HCT116 (cell line): ENCODE results near the gene NANOS2. TPM values are rescaled to one million over a fixed set of nuclear protein-coding genes. Genes with fewer than 3 reads are reported as not detected.
A peak's percentile ranks its signal among the peaks of the same experiment; 100 is the strongest.

Source experiments
- ATAC-seq: fragments of 200-7000 bp; cut with Tn5 transposase; 2 replicates; pipeline ENCODE4 v1.9.1; 2020; ENCODE audit warnings: mild to moderate bottlenecking, moderate library complexity
- BruUV-seq: library from RNA; stranded (reverse); fragments of 400-500 nt; replicated peaks from 2 replicates; lab custom pipeline; 2021; lab: Mats Ljungman, UMichigan
- CTCF ChIA-PET: fragments of 300-600 bp; sonication (Branson Sonifier 250); formaldehyde crosslinking; loops from one replicate; lab custom pipeline; 2021; ENCODE audit warnings: antibody characterized with exemption; lab: Charles Lee
- POLR2A ChIA-PET: fragments of 300-600, 350-600 bp; sonication (Branson Sonifier 250); formaldehyde crosslinking; loops from one replicate; lab custom pipeline; 2021; ENCODE audit warnings: antibody characterized with exemption; lab: Charles Lee
- RAD21 ChIA-PET, 2 experiments: fragments of 300-600 bp; sonication (Branson Sonifier 250); formaldehyde crosslinking; loops; one replicate each; lab custom pipeline; 2023; ENCODE audit warnings: low total read pairs in 2 of 2; ENCODE audit not compliant: uncharacterized antibody in 2 of 2, unreplicated experiment in 2 of 2, low non-redundant PET in 1 of 2; lab: Charles Lee
- DNase-seq: peaks from one replicate; pipeline ENCODE4 v3.0.0-alpha.2; 2010; ENCODE audit warnings: low read depth, low spot score
- H2AFZ ChIP-seq: fragments of 200-600 bp; shearing (Covaris generic), sonication (generic); 2 replicates; pipeline ENCODE4 v1.6.1; 2017; ENCODE audit warnings: low read depth, mixed run types, mixed read lengths, antibody characterized with exemption, low read length; ENCODE audit not compliant: poor library complexity, severe bottlenecking
- H3K27ac ChIP-seq: 2 replicates; pipeline ENCODE4 v1.5.1; 2012; ENCODE audit warnings: low read depth, low read length
- H3K27me3 ChIP-seq: fragments of 200-600 bp; sonication (generic); 2 replicates; pipeline ENCODE4 v1.6.1; 2016; ENCODE audit warnings: mixed run types, low read length, mixed read lengths; ENCODE audit not compliant: insufficient read depth
- H3K36me3 ChIP-seq, 2 experiments: fragments of 200-500 bp in 1 of 2; fragments of 200-600 bp in 1 of 2; sonication (Bioruptor generic) in 1 of 2; sonication (generic) in 1 of 2; 2 replicates each; pipeline versions ENCODE4 v1.5.1 to v1.6.1; 2014 to 2016; ENCODE audit warnings: low read length in 2 of 2, inconsistent platforms in 1 of 2, mixed read lengths in 1 of 2, mixed run types in 1 of 2; ENCODE audit not compliant: insufficient read depth in 2 of 2, control insufficient read depth in 1 of 2
- H3K4me1 ChIP-seq, 2 experiments: fragments of 200-600 bp in 1 of 2; sonication (generic) in 1 of 2; 2 replicates each; pipeline versions ENCODE4 v1.5.1 to v1.6.1; 2012 to 2017; ENCODE audit warnings: low read length in 2 of 2, inconsistent platforms in 1 of 2, mild to moderate bottlenecking in 1 of 2, mixed read lengths in 1 of 2, mixed run types in 1 of 2, moderate library complexity in 1 of 2; ENCODE audit not compliant: insufficient read depth in 2 of 2, control insufficient read depth in 1 of 2
- H3K4me2 ChIP-seq: fragments of 200-600 bp; sonication (generic); 2 replicates; pipeline ENCODE4 v1.6.1; 2017; ENCODE audit warnings: mixed run types, low read length, mixed read lengths
- H3K4me3 ChIP-seq, 2 experiments: fragments of 200-600 bp in 1 of 2; sonication (generic) in 1 of 2; replicated peaks in 1 of 2; 2 replicates each; pipeline ENCODE4 v1.5.1; 2011 to 2016; ENCODE audit warnings: low read length in 2 of 2, control low read depth in 1 of 2, low read depth in 1 of 2, mild to moderate bottlenecking in 1 of 2, mixed read lengths in 1 of 2, mixed run types in 1 of 2
- H3K79me2 ChIP-seq: fragments of 200-600 bp; sonication (generic); 2 replicates; pipeline ENCODE4 v1.6.1; 2017; ENCODE audit warnings: mild to moderate bottlenecking, mixed run types, low read length, moderate library complexity, mixed read lengths; ENCODE audit not compliant: insufficient read depth
- H3K9ac ChIP-seq: fragments of 200-600 bp; sonication (generic); 2 replicates; pipeline ENCODE4 v1.6.1; 2016; ENCODE audit warnings: low read length, mixed read lengths
- H3K9me2 ChIP-seq: fragments of 200-600 bp; sonication (generic), shearing (Covaris generic); 2 replicates; pipeline ENCODE4 v1.6.1; 2017; ENCODE audit warnings: mixed run types, mild to moderate bottlenecking, moderate library complexity; ENCODE audit not compliant: insufficient read depth
- H3K9me3 ChIP-seq, 2 experiments: fragments of 200-500 bp in 1 of 2; fragments of 200-600 bp in 1 of 2; sonication (Bioruptor generic) in 1 of 2; sonication (generic) in 1 of 2; 2 replicates each; pipeline ENCODE4 v1.6.1; 2014 to 2017; ENCODE audit warnings: low read length in 2 of 2, mixed read lengths in 2 of 2, inconsistent platforms in 1 of 2, low read depth in 1 of 2, mild to moderate bottlenecking in 1 of 2, mixed run types in 1 of 2, moderate library complexity in 1 of 2; ENCODE audit not compliant: control insufficient read depth in 1 of 2, insufficient read depth in 1 of 2
- H4K20me1 ChIP-seq: fragments of 200-600 bp; sonication (generic), shearing (Covaris generic); 2 replicates; pipeline ENCODE4 v1.6.1; 2017; ENCODE audit warnings: mixed run types, mild to moderate bottlenecking, moderate library complexity; ENCODE audit not compliant: insufficient read depth
- FOSL1 ChIP-seq: IDR thresholded peaks from 2 replicates; pipeline ENCODE4 v1.6.1; 2012; ENCODE audit warnings: low read depth
- SIN3A ChIP-seq: IDR thresholded peaks from 2 replicates; pipeline ENCODE4 v1.6.1; 2012; ENCODE audit warnings: low read depth
- SRF ChIP-seq: IDR thresholded peaks from 2 replicates; pipeline ENCODE4 v1.6.1; 2012; ENCODE audit warnings: low read depth
- intact Hi-C: fragments of 100-400 bp; cut with micrococcal nuclease; formaldehyde crosslinking; loops from 2 replicates; pipeline ENCODE4 v1.10.0; 2022
- total RNA-seq: library from RNA; stranded (reverse); gene quantifications from one replicate; pipeline ENCODE4 v1.2.1, GENCODE V29; 2021; ENCODE audit not compliant: unreplicated experiment
- TF ChIP-seq, protein P1 (sequence below): IDR thresholded peaks from 2 replicates; pipeline ENCODE4 v1.6.1; 2011; ENCODE audit warnings: mild to moderate bottlenecking, low read length, moderate library complexity; ENCODE audit not compliant: insufficient replicate concordance; ENCODE audit errors: extremely low read depth

NANOS2 gene
- total RNA-seq, 1 experiment from 2014 or later = not detected

DNA sequence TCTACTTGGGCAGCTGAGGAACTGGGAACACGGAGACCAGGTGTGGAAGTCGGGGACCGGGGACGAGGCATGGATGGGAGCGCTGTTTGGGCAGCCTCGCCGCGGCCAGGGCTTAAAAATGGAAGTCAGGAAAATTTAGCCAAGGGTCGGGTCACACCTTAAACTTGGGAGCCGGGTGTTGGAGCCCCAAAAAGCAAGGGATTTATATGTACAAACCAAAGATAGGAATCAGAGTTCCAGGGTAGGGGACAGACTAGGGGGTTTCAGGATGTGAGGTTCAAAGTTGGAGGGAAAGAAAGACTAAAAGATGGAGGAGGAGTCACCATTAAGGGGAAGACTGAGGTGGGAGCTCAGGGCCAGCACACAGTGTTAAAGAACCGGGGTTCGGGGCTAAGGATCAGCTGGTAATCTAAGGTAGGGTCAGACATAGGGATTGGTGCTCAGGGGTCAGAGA lies 49.9 kb downstream of the NANOS2 start:
- H3K4me2 ChIP-seq = peak overlapping the region; percentile 81
- H3K9me2 ChIP-seq = no peaks in the 10 kb centered on the region
- RAD21 ChIA-PET = interaction anchor here (0.7 to 1.3 kb wide), 3 partner anchors 16 to 48 kb away, joined by 4 read pairs; no protein-coding TSS in a partner anchor
- intact Hi-C loops = loop anchor here (1.0 kb wide), 1 partner anchor 19 kb away; no protein-coding TSS in a partner anchor
- H3K9ac ChIP-seq = peak overlapping the region; percentile 66
- H3K4me1 ChIP-seq = peaks cover 11 to 35% of the 10 kb centered on the region in 2 experiments
- ATAC-seq (no peak), DNase-seq (no peak)
- CTCF ChIA-PET = interaction anchor here (0.7 to 3.6 kb wide), 12 partner anchors 16 to 213 kb away, joined by 3 to 45 read pairs (median 6); partner anchors contain the start of genes IRF2BP1, MYPOP and SIX5
- H3K79me2 ChIP-seq = peaks cover 33% of the 10 kb centered on the region
- H3K27ac ChIP-seq = peak overlapping the region; percentile 61; the same call in 1 of the 2 replicates
- TF ChIP-seq SRF (no peak), FOSL1 (no peak), SIN3A (no peak)
- TF ChIP-seq, protein P1, sequence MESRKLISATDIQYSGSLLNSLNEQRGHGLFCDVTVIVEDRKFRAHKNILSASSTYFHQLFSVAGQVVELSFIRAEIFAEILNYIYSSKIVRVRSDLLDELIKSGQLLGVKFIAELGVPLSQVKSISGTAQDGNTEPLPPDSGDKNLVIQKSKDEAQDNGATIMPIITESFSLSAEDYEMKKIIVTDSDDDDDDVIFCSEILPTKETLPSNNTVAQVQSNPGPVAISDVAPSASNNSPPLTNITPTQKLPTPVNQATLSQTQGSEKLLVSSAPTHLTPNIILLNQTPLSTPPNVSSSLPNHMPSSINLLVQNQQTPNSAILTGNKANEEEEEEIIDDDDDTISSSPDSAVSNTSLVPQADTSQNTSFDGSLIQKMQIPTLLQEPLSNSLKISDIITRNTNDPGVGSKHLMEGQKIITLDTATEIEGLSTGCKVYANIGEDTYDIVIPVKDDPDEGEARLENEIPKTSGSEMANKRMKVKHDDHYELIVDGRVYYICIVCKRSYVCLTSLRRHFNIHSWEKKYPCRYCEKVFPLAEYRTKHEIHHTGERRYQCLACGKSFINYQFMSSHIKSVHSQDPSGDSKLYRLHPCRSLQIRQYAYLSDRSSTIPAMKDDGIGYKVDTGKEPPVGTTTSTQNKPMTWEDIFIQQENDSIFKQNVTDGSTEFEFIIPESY = no peak
- BruUV-seq = no TSS peak
- peak overlapping the region; percentile 91 to 93 for H3K4me3 ChIP-seq
- no peaks in the 10 kb centered on the region for H3K9me3 ChIP-seq
- H4K20me1 ChIP-seq = no peaks in the 10 kb centered on the region
- POLR2A ChIA-PET = interaction anchor here (1.3 to 2.9 kb wide), 4 partner anchors 8 to 155 kb away, joined by 3 to 24 read pairs (median 8); partner anchors contain the start of gene IRF2BP1
- no peak overlapping the region for H2AFZ ChIP-seq
- H3K27me3 ChIP-seq = no peaks in the 10 kb centered on the region
- H3K36me3 ChIP-seq = peaks cover 6% of the 10 kb centered on the region in 2 experiments; a peak in 2 of 4 replicates
